HG03460 (cell line): ENCODE measurements around the gene TCF4.
A peak's percentile ranks its signal among the peaks of the same experiment; 100 is the strongest.

ENCODE experiments used
- ATAC-seq: cut with Tn5 transposase; IDR thresholded peaks from one replicate; pipeline ENCODE4 v1.9.1; 2021; ENCODE audit not compliant: unreplicated experiment

The TCF4 gene

DNA sequence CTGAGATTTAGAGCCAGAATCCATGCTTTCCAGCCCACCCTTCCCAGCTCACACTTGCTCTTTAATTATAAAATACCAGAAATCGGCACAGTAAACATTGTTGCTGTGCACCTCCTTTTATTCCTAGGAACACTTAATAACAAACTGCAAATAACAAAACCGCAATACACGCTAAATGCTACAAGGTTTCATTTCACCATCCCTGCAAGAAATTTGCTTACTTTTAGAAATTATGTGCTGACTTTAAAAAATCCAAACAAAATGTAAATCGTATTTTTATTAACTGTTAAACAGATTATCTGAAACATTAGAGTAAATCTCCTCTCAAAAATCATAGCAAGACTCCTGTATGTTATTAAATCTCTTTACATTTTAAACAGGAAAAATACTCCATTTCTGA is 79.3 kb downstream of the TCF4 start:
- no peak for ATAC-seq

DNA sequence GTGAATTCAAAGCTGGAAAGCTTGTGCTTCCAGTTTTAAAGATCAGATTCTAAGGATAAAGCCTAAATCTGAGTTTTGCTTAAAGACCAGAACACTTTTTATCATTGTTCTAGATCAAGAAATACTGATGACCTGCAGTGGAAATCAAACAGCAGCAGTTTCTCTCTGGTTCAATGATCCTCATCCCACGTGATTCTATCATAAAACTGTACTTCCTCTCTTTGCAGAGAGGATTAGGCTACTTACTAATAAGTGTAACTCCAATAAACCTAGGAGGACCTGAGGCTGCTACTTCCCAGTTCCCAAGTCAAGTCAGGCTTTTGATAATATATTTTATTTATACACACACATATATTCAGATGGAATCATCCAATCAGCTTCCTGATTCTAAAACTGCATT is 81.9 kb downstream of the TCF4 start:
- ATAC-seq: no peak

DNA sequence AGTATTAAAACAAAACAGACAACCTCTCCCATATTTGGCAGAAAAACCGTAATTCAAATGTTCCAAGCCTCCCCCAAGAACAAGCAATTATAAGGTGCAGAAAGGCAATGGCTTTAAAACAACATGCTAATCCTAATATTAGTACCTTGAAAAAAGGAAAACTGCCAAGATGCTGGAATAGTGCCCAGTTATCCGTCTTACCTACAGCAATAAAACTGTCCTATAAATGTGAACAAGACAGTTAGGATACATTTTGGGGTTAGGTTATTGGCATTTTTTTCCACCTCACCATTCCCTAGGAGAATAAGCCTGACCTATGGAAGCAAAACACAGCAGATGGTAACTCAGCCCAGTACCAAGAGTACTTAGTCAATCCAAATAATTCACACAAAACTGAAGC is 83.2 kb downstream of the TCF4 start:
- ATAC-seq: no peak

DNA sequence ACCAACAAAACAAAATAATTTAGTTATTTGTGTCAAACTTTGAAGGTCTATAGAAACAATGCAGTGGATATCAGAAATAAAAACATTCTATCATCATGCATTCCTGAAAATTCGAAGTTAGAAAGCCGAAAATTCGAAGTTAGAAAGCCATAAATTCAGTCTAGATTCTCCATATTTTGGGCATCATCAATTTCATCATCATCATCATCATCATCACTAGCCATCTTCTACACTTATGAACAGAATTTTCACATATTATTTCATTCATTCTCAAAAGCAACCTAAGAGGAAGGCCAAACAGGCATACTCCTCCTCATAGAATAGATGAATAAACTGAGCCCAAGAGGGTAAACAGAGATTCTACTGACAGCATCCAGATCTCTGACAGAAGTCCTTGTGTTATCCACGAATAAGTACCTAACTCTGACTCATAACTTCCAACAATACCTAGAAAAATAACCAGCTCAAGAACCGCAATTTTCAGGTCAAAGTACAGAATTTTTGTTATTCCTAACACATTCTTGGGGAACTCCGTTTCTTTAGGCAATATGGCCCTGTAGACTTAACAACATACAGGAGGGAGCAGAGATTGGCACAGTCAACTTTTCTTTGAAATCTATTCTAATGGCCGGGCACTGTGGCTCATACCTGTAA is 84.7 kb downstream of the TCF4 start:
- ATAC-seq: no peak

DNA sequence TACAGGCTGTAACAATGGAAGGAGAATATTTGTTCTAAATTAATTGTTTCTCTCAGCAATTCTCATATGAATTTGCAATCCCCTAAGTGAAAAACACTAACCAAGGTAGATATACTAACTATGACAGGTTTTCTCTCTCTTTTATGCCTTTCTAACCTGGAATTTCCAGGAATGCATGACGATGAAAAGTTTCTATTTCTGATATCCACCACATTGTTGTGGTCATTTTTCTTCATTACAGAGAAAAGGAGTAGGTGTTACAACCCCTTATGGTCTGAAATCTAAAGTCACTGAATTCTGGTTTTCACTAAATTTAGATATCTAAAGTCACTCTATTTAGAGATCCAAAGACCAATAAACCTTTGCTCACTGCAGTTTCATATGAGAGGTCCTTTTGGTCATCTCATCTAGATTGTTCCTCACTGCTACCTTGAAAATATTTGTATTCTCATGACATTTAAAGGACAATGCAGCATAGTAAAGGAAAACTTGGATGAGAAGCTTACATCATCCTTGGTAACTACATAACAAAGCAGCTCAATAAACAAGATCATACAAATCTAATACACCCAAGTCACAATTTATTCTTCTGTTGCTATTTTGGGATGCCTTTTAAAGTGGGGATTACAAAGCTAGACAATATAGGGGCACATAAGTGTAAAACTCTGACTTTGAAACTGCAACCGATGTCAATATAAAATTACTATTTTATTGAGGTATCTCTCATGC is 85.8 kb downstream of the TCF4 start:
- no peak for ATAC-seq

DNA sequence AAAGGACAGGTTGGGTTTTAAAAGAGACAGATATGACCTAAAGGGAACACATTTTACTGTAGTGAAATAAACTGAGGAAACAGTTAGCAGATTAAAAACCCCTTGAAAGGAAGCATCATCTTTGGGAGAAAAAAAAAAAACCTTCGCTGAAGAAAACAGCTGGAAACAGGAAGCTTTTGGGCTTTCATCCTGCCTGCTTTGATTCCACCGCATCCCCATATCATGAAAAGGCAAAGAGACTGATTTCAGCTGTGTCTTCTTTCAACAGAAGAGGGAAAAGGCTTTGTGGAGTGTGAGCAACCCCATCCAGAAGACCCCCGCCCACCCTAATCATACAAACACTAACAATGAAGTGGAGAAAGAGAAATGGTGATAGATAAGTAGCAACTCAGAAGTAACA is 86.4 kb downstream of the TCF4 start:
- ATAC-seq: no peak

DNA sequence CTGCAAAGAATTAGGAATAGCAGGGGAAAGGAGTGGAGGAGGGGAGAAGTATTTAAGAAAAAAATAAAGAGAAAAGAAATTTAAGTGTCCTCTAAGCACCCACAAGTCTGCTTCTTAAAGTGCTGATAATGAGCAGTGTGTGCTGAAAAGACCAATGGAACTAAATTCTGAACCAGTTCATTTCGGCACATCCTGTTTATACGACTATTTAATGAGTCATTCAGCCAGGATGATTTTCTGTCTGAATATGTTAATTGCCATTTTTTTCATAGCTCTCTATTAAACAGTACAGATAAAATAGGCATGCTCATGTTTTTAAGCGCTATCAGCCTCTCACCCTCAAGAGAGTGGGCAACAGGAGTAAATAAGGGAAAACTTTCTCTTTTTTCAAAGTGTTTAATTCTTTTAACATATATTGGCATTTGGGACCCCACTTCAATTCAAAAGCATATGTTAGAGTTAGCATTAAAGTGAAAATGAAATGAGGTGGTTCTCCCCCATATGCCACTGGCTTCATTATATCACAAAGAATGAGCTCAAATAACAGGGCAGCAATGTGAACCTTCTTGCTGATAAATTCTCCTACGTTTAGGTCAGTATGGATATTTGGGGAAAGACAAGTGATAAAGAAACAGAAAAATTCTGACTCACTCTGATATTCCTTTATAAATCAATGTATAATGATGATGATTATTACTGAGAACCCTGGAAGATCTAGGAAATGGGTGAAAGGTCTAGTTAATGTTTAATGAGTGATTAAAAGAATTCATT is 87.5 kb downstream of the TCF4 start:
- no peak for ATAC-seq

DNA sequence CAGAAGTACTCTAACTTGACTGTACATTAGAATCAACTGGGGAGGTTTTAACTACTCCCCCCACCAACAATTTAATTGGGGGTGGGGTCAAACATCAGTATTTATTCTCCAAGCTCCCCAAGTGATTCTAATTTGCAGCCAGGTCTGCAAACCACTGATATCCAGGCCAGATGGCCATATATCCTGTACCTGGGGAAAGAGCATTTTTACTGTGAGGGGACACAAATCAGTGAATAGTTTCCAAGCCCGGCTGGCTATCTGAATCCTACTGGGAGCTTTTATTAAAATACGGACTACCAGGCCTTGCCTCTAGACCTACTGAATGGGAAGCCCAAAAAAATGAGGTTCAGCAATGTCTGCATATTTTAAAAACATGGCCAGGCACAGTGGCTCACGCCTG is 88.5 kb downstream of the TCF4 start:
- no peak for ATAC-seq

DNA sequence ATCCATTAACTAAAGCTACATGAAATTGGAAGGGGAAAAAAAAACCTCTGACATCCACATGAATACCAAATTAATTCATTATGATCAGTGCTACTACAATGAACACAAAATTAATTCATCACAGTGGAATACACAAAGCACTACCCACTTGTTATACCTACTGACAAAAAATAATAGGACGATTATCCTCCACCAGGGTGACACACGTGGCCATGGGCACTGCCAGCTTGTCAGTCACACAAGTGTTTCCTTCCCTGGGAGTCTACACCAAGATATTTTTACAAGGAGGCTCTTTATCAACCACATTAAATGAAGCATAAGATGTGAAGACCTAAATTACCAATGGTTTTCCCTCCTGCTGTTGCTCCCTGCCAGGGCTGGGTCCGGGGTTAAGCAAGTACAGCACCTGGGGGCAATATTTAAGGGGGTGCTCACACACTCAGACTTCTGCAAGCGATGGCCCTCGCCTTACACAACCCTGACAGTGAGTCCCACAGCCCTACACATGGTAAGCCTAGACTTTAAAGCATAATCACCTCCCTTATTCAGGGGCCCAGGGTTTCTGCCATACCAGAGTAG is 90.1 kb downstream of the TCF4 start:
- no peak for ATAC-seq

DNA sequence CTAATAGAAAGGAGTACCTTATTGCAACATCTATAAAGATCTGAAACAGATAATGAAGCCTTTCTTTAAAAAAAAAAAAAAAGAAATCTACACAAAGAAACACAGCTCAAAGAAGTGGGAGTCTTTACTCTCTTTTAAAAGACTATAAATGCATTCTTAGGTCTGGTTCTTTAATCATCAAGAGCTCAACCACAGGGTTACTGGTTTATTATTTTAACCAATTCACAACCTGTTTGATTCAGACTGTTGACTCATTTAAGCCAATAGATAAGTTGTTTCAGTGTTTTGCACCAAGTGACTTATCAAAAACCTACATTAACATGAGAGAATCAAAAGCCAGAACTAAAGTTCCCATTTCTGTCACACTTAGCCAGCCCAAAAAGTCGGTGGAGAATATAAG is 93.1 kb downstream of the TCF4 start:
- no peak for ATAC-seq

DNA sequence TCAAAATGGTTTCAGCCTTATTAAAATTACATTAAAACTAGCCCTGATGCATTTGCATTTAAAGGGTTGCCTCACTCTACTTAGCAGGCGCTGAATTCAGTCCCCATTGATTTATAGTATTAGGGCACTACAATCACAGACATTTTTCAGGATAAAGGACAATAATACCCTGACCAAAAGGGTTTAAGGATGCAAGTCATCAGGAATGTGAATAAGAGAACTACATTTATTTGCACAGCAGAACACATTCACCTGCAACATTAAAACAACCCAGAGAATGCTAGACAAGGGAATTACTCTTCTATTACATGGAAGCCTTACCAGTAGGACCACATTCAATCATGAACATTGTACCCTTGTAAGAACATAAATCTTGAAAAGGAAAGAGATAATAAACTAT is 93.6 kb downstream of the TCF4 start:
- no peak for ATAC-seq

DNA sequence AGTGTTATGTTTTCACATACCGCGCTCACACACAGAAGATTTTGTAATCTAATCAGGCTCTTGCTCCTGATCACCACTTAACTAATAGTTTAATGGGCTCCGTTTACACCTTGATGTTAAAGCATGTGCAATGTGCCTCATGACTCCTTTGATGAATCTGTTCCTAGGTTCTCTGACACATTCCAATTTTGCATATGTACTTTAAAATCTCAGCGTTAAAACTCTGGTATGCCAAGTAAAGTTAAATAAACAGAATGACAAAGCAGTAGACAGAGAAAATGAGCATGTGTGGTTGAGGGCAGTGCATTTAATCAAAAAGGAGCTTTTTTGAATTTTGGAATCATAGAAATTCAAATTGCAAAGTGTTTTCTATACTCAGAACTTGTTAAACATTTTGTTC is 96.4 kb downstream of the TCF4 start:
- no peak for ATAC-seq

DNA sequence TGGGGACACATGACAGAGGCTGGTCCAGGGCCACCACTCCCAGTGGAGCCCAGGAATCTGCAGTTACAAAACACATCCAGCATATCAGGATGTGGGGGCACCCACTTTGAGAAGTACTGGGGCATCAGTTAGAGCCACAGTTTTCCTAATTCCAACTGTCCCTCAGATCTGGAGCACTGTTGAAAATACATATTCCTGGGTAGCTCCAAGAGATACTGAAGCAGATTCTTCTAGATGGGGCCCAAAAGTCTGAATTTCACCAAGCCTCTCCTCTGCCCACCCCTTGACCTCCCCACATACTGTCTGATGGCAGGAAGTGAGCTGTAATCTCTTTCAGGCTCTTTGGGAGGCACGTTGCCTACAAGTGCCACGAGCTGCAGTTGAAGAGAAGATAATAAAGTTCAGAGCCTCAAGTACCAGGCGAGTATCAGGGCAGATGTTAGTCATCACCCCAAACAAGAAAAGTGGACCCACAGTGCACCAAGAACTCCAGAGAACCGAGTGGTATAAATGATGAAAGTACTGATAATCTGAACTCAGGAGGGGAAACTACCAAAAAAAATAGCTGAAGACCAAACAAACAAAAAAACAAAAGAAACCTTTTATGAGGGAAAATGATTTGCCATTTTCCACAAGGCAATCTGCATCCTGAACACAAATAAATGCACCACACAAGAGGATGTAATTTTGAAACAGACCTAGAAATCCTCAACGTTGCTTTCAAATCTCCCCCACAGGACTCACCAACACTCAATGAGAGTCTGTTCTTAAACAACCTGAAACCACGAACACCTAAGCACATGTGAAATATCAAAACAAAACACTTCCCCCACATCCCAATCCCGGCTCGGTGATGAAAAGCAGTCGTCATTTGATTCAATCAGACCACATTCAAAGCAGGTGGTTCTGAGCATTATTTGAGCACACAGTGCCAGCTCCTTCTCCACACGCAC is 98.7 kb downstream of the TCF4 start:
- ATAC-seq: peak; percentile 69

DNA sequence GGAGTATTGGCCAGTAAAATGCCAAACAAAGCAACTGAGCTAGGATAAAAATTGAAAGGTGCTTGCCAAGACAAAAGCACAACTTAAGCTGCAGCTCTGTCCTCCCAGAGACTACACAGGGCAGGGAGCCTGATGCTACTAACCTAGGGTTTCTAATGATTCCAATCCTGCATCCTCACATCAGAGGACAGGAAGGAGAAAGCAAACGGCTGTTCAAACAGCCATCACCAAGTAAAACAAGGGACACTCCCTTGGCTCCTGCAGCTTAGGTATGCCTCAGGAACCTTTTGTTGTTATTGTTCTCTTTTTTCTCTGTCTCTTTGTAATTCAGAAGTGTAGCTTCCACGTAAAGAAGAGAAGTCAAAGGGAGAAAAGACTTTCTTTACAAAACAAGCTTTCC is 99.5 kb downstream of the TCF4 start:
- ATAC-seq: no peak

DNA sequence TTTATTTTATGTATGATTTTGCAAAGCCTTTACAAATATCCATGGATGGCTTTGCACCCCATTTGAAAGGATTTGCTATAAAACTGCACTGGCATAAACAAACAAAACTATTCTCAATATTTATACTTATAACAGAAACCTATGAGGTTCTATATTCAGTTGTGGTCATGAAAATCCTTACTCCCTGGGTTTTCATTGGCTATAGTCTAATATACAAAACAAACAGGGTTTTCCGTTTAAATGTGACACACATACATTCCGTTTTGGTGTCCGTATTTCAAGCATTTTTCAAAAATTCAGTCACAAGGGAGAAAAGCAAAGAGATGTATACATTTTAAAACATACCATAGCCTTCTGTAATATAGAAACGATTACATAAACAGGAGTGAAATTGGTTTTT is 100.0 kb downstream of the TCF4 start:
- no peak for ATAC-seq

DNA sequence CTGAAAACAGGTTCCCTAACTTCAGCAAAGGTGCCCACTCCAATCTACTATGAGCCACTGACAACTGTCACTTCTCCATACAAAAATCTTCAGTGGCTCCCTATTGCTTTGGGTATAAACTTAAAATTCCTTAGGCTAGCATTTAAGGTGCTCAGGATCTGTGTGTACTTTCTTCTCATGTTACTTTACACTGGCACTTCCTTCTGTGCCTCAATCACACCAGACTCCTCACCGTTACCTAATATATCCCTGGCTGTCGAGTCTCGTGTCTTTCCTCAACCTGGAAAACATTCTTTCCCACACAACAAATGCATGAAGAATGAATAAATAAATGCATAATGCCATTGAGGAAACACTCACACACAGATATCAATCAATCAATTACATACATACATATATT is 101.1 kb downstream of the TCF4 start:
- no peak for ATAC-seq

DNA sequence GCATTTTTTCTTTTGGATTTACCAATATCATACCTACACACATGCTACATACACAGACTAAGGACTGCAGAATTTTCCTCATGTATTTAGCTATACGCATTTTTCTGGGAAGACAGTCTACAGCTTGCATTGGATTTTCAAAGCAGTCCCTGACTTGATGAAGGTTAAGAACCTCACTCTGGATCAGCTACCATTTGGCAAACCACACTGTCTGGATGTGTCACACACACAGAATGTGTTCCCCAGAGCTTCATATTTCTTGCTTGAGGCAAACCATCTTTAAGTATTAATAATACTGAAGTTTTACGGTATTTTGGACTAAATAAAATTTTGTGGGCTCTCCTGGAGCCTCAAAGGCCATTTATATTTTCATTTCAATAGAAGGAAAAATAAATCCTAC is 102.3 kb downstream of the TCF4 start:
- ATAC-seq: no peak

DNA sequence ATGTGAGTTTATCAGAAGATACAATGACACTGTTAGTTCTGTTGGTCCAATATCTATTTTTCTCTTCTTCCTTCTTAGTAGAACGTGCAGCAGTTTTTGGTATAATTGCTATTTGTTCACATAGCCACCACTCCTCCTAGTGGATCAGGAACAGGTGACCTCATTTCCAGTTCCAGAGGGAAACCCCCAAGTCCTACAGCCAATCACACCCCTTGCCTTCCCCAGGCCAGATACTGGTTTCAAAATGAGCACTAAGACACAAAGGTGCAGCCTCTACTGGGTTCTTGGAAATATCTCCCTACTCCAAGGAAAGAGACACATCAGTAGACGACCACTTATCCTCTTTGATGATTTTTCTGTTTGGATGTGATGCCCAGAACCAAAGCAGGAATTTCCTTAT is 103.2 kb downstream of the TCF4 start:
- no peak for ATAC-seq

DNA sequence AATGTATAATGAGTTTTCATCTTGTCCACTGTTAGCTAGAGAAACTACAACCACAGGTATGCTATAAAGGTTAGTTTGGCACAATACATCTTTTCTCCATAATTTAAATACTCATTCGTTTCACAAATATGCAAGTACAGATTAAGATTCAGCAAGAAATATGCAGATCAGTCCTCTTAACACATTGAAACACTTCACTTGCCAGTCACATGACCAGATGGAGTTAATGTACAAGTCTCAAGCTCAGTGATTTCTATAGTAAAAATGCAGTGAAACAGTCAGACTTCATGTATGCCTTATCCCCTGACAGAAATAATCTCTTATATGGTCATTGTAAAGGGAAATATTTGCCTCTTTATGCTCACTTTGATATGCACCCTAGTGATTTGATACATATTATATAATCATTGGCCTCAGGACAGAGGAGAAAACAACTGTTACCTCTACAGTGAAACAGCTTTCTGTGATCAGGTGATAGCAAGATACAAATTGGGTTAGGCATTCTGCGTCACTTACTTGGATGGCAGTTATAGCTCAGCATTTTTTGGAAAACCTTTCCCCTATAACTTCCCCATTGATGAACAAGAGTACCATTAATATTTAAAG is 104.6 kb downstream of the TCF4 start:
- no peak for ATAC-seq

DNA sequence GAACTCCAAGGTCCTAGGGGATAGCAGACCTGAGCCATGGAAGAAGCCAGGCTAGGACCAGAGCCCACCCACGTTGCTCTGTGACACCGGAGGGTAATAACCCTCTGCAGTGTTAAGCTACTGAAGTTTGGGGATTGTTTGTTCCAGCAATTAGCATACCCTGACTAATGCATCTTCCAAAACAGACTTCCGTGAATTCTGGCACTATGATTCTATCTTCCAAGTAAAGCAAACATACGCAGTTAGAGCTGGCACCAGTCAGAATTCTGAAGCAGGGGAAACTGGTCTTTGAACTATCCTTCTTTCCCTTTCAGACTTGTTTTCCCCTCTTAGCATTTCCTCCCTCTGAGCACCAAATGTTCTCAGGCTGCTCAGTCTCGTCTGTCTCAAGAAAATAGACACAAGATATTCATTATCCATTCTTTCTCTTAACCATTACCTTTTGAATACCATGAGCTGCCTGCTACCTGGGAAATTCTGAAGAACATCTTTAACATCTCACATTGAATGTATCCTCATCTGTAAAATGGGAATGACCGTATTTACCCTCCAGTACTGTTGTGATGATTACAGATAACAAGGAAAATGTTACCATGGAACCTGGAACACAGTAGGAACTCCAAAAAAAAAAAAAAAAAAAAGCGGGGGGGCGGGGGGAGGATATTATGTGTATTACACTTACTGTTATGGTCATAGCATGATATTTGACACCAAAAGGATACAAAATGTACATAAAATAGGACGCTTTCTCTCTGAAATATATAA is 108.2 kb downstream of the TCF4 start:
- no peak for ATAC-seq
